GM18858 (cell line): ENCODE results near the gene PTDSS2.

Experiments
- ATAC-seq: cut with Tn5 transposase; IDR thresholded peaks from one replicate; pipeline ENCODE4 v1.9.1; 2021; ENCODE audit not compliant: unreplicated experiment

The PTDSS2 gene

DNA sequence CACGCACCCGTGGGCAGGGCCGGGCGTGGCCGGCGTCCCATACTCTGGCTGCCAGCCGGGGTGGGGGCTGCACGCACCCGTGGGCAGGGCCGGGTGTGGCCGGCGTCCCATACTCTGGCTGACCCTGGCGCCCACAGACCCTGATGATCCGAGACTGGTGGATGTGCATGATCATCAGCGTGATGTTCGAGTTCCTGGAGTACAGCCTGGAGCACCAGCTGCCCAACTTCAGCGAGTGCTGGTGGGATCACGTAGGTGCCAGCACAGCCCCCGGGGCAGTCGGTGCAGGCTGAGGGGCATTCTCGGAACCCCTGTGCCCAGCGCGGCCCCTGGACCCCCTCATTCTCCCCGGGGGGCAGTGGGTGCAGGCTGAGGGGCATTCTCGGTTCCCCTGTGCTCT lies 38.0 kb downstream of the PTDSS2 start:
- ATAC-seq, result no peak

DNA sequence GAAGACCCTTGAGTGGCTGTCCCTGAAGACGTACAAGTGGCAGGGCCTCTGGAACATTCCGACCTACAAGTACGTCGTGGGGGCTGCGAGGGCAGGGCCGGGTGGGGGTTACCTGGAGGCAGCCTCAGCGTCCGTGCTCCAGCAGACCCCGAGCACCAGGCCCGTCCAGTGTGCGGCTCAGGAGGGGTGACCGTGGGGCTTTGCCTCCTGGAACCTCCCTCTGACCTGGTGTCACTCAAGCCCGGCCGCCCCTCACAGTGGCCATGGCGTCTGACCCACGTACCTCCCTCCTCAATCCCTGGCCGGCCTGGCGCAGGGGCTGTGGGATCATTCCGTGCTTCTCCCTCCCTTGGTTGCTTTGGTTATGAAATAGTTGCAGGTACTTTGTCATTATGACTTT lies 38.5 kb downstream of the PTDSS2 start:
- ATAC-seq, result no peak

DNA sequence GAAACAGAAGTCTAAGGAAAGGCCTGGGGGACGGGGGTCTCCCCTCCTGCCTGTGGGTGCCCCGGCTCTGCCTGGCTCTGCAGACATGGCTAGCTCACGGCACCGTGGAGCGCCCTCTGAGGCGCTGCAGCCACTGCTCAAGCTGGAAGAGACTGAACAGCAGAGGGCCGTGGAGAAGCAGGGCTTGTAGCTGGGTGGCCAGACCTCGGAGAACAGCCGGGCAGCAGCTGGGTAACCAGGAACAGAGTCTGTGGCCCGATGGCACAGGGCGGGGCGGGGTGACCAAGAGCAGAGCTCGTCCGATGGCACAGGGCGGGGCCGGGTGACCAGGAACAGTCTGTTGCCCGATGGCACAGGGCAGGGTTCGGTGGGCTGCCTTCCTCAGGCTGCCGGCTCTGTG lies 38.9 kb downstream of the PTDSS2 start:
- no peak for ATAC-seq

DNA sequence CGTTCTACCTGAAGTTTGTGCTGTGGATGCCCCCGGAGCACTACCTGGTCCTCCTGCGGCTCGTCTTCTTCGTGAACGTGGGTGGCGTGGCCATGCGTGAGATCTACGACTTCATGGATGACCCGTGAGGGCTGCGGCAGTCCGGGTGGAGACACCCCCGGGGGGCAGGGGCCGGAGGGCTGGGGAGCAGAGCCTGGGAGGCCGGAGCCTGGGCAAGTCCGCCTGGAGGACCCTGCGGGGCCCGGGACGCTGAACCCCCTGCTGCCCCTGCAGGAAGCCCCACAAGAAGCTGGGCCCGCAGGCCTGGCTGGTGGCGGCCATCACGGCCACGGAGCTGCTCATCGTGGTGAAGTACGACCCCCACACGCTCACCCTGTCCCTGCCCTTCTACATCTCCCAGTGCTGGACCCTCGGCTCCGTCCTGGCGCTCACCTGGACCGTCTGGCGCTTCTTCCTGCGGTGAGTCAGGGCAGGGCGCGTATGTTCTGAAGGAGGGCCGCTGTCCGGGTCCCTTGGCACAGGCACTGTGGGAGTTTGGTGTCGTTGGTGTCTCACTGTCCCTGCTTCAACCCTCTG lies 39.6 kb downstream of the PTDSS2 start:
- no peak for ATAC-seq

DNA sequence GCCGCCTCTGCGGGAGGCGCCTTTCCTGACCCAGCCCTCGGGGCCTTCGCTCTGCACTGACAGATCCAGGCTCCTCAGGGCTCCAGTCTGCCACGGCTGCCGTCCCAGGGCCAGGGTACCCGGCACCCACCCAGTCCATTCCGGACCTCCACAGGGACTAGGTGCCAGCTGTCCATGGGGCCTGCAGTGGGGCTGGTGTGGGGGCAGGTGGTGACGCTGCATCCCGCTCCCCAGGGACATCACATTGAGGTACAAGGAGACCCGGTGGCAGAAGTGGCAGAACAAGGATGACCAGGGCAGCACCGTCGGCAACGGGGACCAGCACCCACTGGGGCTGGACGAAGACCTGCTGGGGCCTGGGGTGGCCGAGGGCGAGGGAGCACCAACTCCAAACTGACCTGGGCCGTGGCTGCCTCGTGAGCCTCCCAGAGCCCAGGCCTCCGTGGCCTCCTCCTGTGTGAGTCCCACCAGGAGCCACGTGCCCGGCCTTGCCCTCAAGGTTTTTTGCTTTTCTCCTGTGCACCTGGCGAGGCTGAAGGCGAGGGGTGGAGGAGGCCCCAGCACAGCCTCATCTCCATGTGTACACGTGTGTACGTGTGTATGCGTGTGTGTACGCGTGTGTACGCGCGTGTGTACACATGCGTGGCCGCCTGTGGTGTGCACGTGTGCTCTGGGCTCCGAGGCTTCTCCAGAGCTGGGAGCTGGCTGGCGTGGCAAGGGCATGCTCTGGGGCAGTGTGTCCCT lies 40.3 kb downstream of the PTDSS2 start:
- no peak for ATAC-seq

DNA sequence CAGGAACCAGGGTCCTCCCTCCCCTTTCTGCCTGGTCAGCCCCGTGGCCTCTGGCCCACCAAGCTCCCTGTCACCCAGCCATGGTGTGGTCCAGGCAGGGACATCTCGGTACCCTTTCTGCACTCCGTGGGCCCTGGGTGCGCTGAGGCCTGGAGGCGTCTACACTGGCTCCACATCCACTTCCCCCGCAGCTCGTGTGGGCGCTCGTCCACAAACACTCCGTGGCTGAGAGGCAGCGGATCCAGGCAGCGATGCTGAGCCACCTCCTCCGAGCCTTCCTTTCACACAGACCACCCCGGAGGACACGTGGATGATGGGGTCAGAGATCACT lies 40.8 kb downstream of the PTDSS2 start:
- ATAC-seq, result no peak

DNA sequence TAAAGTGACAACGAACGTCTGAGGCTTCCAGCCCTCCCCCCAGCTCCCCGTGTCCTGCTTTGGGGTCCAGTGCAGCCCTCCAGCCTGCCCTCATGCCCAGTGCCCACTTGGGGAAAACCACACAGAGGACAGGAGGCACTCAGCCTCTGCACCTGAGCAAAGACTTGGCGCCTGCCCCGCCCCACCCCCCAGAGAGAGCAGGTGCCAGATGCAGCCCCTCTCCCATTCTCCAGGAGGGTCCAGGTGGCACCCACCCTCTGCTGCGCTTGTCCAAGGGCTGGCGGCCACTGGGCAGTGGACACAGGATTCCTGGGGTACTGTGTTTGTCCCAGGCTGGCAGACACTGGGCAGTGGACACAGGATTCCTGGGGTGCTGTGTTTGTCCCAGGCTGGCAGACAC lies 41.3 kb downstream of the PTDSS2 start:
- no peak for ATAC-seq

DNA sequence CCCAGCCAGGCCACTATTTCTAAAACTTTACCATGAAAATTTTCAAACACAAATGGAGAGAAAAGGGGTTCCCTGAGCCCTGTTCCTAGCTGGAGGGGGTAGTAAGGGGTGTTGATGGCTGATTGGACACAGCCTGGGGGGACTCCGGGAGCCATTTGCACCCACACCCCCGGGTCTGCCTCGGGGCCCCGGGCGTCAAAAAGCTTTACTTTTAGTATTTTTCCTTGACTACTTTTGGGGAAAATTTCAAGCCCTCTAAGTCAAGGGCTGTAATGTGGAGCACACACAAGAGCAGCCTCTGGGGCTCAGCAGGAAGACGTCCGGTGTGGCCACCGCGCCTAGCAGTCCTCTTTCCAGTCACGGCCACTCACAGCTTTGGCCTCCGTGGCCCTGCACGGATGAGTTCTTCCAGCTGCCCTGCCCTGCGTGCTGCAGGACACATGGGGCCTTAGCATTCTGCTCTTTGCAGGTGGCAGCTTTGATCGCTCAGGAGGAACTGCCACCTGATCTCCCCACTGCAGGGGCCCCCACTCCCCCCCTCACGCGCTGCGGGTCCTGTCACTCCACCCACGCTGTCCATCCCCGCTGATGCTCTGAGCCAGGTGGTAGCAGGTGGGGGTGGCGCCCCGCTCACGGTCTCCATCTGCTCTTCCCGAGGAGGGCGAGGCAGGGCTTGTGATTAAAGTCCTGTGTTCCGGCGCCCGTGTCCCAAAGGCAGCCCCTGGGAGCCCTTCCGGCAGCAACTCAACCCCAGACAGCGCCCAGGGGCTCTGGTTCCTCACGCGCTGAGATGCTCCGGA lies 42.5 kb downstream of the PTDSS2 start:
- ATAC-seq, result no peak

DNA sequence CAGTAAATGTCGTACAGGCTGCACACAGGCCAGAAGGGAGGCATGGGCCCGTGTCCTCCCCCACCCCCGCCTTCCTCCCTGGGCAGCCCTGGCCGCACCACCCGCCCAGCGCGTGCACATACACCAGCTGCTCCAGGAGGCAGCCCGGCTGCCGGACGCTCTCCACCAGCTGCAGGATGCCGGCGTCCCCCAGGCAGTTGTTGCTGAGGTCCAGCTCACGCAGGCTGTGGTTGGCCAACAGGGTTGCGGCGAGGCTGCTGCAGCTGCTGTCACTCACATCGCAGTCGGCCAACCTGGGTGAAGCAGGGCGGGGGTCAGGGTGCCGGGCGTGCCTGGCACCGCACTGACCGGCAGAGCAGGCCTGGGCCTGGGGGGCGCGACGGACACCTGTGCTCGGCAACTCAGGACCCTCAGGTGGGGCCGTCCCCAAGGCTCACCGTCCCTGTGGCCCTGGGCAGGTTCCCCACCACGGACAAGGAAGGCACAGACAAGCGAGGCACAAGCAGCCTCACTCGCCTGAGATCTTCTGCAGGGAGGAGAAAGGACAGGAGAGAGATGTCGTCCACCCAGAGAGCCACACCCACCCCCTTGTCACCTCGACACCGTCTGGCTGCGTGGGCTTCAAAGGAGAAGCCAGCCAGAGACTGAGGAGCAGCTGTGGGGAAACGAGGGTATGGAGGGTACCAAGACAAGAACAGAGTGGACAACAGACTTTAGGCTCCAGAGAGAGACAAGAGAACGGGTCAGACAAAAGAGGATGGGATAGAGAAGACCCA lies 44.9 kb downstream of the PTDSS2 start:
- no peak for ATAC-seq

DNA sequence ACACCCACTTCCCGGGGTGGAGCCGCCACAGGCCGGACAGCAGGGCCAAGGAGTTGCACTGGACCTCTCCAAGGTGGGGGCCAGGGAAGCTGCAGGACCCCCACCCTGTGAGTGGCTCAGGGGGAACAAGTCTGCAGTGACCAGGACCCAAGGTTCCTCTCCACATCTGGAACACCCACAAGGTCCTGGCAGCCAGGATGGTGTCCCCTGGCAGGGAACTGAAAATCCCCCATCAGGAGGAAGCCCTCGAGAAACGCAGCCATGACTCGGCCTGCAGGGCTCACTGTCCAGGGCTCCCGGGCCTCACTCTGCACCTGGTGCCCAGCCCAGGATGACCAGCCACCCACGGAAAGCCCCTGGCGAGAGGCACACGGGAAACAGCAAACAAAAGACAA lies 45.5 kb downstream of the PTDSS2 start:
- no peak for ATAC-seq

DNA sequence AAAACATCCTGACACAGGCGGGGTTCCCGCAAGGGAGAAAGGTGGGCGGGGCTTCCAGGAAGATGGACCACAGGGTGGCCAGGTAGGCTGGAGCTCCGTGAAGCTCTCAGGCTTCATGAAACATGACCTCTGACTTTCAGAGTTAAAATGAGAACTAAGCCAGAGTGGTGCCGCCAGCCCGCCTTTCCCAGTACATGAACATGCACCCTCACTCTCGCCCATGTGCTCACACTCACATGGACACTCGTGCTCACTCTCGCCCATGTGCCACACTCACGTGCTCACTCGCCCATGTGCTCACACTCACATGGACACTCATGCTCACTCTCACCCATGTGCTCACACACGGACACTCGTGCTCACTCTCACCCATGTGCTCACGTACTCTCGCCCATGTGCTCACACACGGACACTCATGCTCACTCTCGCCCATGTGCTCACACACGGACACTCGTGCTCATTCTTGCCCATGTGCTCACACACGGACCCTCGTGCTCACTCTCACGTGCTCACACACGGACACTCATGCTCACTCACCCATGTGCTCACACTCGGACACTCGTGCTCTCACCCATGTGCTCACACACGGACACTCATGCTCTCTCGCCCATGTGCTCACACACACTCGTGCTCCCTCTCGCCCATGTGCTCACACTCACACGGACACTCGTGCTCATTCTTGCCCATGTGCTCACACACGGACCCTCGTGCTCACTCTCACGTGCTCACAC lies 46.9 kb downstream of the PTDSS2 start:
- ATAC-seq, result no peak

DNA sequence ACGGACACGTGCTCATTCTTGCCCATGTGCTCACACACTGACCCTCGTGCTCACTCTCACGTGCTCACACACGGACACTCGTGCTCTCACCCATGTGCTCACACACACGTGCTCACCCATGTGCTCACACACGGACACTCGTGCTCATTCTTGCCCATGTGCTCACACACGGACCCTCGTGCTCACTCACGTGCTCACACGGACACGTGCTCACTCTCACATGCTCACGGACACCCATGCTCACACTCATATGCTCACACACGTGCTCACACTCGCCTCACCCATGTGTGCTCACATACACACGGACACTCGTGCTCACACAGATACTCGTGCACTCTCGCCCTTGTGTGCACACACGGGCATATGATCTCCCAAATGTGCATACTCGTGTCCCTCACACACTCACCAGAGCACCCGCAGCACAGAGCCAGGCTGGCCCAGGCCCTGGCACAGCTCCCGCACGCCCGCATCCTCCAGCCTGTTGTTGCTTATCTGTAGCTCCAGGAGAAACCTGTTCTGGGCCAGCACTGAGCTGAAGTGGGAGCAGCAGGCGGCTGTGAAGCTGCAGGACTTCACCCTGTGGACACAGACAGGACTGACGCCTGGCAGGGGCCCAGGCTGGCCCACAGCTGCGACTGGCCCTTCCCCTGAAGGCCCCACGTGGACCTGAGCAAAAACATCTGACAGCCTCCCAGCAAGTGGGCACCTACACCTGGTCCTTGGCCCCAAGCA lies 47.7 kb downstream of the PTDSS2 start:
- ATAC-seq, result no peak

DNA sequence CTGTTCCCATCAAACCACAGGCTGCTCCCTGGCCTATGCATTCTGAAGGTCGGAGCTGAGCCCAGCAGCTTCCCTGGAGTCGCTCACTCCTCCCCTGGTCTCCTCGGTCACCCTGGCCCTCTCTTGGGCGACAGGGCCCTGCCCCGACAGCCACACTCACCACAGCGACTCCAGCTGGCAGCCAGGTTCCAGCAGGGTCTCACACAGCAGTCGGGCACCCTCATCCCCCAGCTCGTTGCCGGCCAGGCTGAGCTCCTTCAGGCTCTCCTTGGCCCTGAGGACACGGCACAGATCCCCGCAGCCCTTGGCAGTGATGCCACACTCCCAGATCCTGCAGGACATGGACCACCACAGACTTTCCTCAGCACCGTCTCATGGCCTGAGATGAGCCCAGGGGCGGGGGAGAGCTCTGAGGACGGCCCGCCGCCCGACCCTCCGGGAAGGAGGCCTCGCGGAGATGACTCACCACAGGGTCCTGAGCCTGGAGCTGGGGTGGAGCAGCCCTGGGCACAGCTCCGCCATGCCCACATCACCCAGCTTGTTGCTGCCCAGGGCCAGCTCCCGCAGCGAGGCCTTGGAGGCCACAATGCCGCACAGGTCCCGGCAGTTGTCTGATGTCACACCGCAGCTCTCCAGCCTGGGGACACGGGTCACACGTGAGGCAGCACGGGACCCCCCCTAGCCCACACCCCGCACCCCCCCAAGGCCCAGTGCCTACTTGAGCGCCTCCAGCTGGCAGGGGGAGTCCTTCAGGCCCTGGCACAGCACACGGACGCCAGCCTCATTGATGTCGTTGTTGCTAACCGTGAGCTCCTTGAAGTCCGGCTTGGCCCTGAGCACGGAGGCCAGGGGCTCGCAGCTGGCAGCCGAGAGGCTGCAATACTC lies 48.5 kb downstream of the PTDSS2 start:
- no peak for ATAC-seq

DNA sequence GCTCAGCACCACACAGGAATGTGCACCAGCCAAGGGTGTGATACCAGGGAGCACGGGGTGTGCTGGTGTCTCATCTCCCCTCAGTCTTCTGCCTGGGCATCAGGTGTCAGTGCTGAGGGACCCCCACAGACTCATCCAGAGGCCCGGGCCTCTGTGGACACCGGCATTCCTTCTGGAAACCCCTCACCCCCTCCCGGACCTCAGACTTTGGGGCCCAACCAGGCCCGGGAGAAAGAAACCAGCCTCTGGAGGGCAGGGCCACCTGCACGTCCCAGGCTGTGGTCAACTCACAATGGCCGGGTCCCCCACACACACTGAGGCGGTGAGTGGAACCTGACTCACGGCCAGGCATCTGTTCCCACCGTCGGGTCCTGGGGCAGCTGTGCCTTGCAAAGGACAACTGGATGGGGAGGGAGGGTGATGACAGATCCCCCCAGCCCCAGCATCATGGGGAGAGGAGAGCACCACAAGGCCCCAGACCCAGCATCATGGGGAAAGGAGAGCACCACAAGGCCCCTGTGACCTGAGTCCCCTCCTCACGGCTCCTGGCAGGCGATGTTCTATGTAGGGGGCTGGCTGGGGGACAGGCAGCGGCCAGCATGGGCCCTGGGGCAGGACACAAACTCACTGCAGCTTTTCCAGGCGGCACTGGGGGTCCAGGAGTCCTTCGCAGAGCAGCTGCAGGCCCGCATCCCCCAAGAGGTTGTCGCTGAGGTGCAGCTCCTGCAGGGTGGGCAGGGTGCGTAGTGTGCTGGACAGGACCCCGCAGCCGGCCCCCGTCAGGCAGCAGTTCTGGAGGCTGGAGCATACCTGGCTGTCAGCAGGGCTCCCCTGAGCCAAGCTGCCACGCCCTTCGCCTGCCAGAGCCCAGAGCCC lies 49.4 kb downstream of the PTDSS2 start:
- ATAC-seq, result no peak

DNA sequence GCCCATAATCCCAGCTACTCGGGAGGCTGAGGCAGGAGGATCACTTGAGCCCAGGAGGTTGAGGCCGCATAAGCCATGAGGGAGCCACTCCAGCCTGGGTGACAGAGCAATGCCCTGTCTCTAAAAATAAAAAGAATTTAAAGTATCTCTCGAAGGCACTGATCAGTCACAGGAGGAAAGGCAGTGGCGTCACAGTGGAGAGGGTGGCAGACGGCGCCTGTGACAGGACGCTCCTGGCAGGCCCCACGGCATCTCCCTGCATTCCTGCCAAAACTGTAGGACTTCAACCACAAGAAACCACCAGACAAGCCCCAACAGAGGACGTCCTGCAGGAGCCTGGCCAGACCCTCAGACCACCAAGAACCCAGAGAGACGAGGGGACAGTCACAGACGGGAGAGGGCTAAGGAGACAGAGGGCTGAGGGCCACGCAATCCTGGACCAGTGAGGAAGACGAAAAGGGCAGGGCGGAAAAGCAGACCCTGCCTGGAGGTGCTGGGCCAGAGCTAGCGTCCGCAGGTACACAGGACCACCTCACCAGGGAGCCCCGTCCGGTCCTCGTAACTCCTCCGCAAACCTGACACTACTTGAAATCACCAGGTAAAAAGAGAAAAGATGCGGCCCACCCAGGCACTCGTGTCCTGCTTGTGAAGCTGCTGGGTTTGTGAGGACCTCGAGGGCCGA lies 51.1 kb downstream of the PTDSS2 start:
- no peak for ATAC-seq

DNA sequence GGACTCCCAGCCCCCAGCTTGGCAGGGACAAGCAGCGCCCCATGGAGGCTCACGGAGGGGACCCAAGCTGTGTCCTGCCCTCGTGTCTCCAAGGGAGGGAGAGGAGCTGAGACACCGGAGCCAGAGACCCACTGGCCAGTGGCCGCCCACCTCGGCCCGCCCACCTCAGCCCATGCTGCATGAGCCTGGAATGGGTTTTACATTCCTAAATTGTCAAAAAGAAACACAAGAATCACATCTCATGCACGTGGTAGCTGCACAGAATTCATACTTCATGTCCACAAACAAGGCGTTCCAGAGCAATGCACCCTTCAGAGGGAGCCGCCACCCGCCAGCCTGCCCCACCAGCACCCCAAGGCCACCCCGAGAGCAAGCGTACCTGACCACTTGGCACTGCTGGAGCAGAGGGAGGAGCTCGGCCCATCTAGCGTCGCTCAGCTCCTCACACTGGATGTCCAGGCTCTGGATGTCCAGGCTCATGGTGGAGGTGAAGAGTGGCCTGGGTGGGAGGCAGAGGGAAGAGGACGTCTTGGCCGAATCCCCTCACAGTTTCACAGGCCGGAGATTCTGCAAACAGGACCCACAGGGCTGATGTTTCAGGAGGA lies 51.7 kb downstream of the PTDSS2 start:
- no peak for ATAC-seq
